Measurements from ENCODE around the gene CHEK2.
"Not testable (repeated sequence)": the region's sequence is repeated elsewhere in the genome, so short reads cannot be mapped to it uniquely, and the experiment has no call there.

Gene CHEK2

DNA sequence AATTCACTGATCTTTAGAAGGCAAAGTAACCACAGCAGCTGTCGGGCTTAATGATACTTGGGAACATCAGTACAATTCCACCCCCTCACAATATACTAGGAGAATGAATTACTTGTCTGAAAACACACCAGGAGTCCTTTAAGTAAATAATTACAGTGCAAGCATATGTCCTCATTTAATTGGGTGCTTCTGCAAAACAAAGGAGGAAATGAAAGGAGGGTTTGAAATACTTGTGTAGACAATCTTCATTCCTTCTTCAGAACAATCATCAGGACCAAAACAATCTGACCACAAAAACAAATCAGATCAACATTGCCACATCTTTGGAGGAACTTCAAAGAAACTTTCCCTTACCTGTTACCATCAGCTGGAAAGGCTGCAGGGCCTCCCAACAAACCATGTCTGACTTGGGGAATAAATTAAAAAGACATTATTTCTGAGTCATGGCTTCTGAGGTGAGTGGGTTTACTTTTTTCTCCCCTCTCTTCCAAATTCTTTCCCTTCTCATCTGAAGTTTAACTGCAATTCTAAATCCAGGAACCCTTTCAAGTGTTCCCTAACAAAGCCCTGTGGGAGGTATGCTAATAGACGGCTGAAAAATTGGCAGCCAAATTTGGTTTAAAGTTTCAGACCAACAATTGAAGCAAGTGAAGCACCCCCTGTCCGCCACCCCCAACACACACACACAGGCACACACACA, 18.4 kb upstream of the CHEK2 start:
- Histone ChIP-seq H3K36me3 (ENCODE audit: insufficient read depth) (no peaks in the 10 kb centered on the region), H3K4me3 (IDR thresholded peaks at IDR 0.05; ENCODE audit: insufficient read depth, low read depth, low read length) (no peak overlapping the region), H3K9ac (peak overlapping the region; percentile 25; the same call in 1 of the 2 replicates), H3K4me1 (ENCODE audit: low read depth, poor library complexity, severe bottlenecking) (peaks cover 21% of the 10 kb centered on the region), H3K27me3 (ENCODE audit: insufficient read depth, low read depth) (no peaks in the 10 kb centered on the region), H2AFZ (ENCODE audit: low read depth) (peak overlapping the region; percentile 62), H3K4me2 (peak overlapping the region; percentile 52), H3K79me2 (ENCODE audit: insufficient read depth, low read depth) (no peaks in the 10 kb centered on the region), H3K27ac (peak overlapping the region; percentile 47), H4K20me1 (ENCODE audit: insufficient read depth) (no peaks in the 10 kb centered on the region)
- TF ChIP-seq, protein P1, sequence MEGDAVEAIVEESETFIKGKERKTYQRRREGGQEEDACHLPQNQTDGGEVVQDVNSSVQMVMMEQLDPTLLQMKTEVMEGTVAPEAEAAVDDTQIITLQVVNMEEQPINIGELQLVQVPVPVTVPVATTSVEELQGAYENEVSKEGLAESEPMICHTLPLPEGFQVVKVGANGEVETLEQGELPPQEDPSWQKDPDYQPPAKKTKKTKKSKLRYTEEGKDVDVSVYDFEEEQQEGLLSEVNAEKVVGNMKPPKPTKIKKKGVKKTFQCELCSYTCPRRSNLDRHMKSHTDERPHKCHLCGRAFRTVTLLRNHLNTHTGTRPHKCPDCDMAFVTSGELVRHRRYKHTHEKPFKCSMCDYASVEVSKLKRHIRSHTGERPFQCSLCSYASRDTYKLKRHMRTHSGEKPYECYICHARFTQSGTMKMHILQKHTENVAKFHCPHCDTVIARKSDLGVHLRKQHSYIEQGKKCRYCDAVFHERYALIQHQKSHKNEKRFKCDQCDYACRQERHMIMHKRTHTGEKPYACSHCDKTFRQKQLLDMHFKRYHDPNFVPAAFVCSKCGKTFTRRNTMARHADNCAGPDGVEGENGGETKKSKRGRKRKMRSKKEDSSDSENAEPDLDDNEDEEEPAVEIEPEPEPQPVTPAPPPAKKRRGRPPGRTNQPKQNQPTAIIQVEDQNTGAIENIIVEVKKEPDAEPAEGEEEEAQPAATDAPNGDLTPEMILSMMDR (conservative IDR thresholded peaks at IDR 0.05; ENCODE audit: low read depth, low read length): no peak

DNA sequence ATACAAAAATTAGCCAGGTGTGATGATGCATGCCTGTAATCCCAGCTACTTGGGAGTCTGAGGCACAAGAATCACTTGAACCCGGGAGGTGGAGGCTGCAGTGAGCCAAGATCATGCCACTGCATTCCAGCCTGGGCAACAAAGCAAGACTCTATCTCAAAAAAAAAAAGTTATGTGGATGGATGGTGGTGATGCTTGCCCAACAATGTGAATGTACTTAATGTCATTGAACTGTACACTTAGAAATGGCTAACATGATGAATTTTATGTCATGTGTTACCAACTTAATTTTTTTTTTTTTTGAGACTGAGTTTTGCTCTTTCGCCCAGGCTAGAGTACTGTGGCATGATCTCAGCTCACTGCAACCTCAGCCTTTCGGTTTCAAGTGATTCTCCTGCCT, 12.9 kb upstream of the CHEK2 start:
- H3K27me3 ChIP-seq (ENCODE audit: insufficient read depth, low read depth); H4K20me1 ChIP-seq (ENCODE audit: insufficient read depth); H3K79me2 ChIP-seq (ENCODE audit: insufficient read depth, low read depth); H3K9ac ChIP-seq; H3K4me1 ChIP-seq (ENCODE audit: low read depth, poor library complexity, severe bottlenecking); H3K27ac ChIP-seq; H3K36me3 ChIP-seq (ENCODE audit: insufficient read depth); H3K4me3 ChIP-seq (IDR thresholded peaks at IDR 0.05; ENCODE audit: insufficient read depth, low read depth, low read length); H2AFZ ChIP-seq (ENCODE audit: low read depth); H3K4me2 ChIP-seq: not testable (repeated sequence)

DNA sequence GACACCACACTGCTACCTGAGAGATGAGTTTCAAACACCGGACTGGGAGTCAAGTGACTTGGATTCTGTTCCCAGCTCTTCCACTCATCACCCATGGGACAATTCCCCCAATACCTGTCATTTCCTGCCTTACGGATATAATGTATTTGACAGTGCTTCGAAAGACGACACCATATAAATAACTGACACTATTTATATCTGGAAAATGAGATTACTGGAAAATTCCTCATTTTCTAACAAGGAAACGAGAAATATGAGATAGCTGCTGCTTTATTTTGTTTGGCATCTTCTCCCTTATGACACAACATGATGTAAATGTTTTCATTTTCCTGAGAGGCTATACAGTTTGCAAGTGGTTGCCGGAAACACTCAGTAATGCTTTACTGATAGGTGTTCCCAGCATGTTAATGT, 8.9 kb upstream of the CHEK2 start:
- H3K4me1 ChIP-seq (ENCODE audit: low read depth, poor library complexity, severe bottlenecking): no peaks in the 10 kb centered on the region
- no peak overlapping the region for H3K27ac ChIP-seq
- no peak overlapping the region for H3K9ac ChIP-seq
- H3K36me3 ChIP-seq (ENCODE audit: insufficient read depth): no peaks in the 10 kb centered on the region; the same call in 1 of the 2 replicates
- no peak overlapping the region for H3K4me3 ChIP-seq (IDR thresholded peaks at IDR 0.05; ENCODE audit: insufficient read depth, low read depth, low read length)
- no peaks in the 10 kb centered on the region for H3K27me3 ChIP-seq (ENCODE audit: insufficient read depth, low read depth)
- TF ChIP-seq, protein P1 (conservative IDR thresholded peaks at IDR 0.05; ENCODE audit: low read depth, low read length): no peak
- no peaks in the 10 kb centered on the region for H3K79me2 ChIP-seq (ENCODE audit: insufficient read depth, low read depth)
- no peaks in the 10 kb centered on the region for H4K20me1 ChIP-seq (ENCODE audit: insufficient read depth)
- no peak overlapping the region for H2AFZ ChIP-seq (ENCODE audit: low read depth)
- H3K4me2 ChIP-seq: no peak overlapping the region

DNA sequence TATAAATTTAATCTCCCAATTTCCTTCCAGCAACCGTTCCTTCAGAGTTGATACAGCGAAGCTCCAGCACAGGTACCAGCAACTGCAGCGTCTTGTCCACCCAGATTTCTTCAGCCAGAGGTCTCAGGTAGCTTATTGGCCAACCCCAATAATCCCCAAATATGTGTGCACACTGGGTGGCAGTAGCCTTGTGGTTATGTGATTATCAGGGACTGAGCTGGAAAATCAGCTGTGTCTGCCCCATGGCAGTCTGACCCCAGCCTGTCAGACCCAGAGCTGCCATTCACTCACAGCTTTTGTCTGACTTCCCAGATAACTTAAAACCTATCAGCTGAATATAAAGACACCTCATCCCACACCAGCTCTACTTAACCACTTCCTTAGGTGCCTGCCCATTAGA, 2.2 kb upstream of the CHEK2 start:
- Histone ChIP-seq H3K79me2 (ENCODE audit: insufficient read depth, low read depth) (peaks cover 8% of the 10 kb centered on the region; the same call in 1 of the 2 replicates), H2AFZ (ENCODE audit: low read depth) (no peak overlapping the region), H3K4me1 (ENCODE audit: low read depth, poor library complexity, severe bottlenecking) (peaks cover 20% of the 10 kb centered on the region), H3K9ac (no peak overlapping the region), H3K4me2 (no peak overlapping the region), H3K27ac (no peak overlapping the region), H3K36me3 (ENCODE audit: insufficient read depth) (peaks cover 4% of the 10 kb centered on the region; the same call in 1 of the 2 replicates), H4K20me1 (ENCODE audit: insufficient read depth) (no peaks in the 10 kb centered on the region), H3K4me3 (IDR thresholded peaks at IDR 0.05; ENCODE audit: insufficient read depth, low read depth, low read length) (no peak overlapping the region), H3K27me3 (ENCODE audit: insufficient read depth, low read depth) (no peaks in the 10 kb centered on the region)
- TF ChIP-seq, protein P1 (conservative IDR thresholded peaks at IDR 0.05; ENCODE audit: low read depth, low read length): no peak

DNA sequence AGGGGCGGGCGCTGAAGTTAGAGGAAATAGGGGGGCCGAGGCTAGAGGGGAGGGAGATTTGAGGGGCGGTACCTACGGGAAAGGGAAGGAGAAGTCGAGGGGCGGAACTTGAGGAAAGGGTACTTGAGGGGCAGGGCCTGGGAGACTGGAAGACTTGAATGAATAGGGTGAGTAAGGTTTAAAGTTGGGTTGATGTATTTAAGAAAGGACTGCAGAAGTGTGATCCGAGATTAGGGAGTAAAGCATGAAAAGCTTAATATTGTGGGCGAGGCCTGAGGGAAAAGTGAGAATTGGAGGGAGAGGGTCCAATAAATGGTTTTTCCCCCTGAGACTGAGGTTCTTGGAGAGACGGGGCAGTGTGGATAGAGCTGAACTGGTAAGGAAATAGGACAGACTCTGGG, 942 bp upstream of the CHEK2 start:
- H4K20me1 ChIP-seq (ENCODE audit: insufficient read depth): no peaks in the 10 kb centered on the region
- H2AFZ ChIP-seq (ENCODE audit: low read depth): peak overlapping the region; percentile 83
- H3K27ac ChIP-seq: peak overlapping the region; percentile 75; the same call in 1 of the 2 replicates
- H3K27me3 ChIP-seq (ENCODE audit: insufficient read depth, low read depth): no peaks in the 10 kb centered on the region
- TF ChIP-seq, protein P1 (conservative IDR thresholded peaks at IDR 0.05; ENCODE audit: low read depth, low read length): no peak
- peak overlapping the region; percentile 83; the same call in 1 of the 2 replicates for H3K9ac ChIP-seq
- peaks cover 4% of the 10 kb centered on the region; the same call in 1 of the 2 replicates for H3K36me3 ChIP-seq (ENCODE audit: insufficient read depth)
- H3K4me3 ChIP-seq (IDR thresholded peaks at IDR 0.05; ENCODE audit: insufficient read depth, low read depth, low read length): no peak overlapping the region
- H3K4me1 ChIP-seq (ENCODE audit: low read depth, poor library complexity, severe bottlenecking): peaks cover 31% of the 10 kb centered on the region
- H3K79me2 ChIP-seq (ENCODE audit: insufficient read depth, low read depth): peaks cover 8% of the 10 kb centered on the region; the same call in 1 of the 2 replicates
- H3K4me2 ChIP-seq: peak overlapping the region; percentile 41

Measured in KMS-11 (cell line).